ENCODE data around the gene CHI3L1.

The CHI3L1 gene

GRCh38 chr1:203204756-203205155 lies 18.3 kb upstream of the CHI3L1 start:
- DNase-seq, result no peak

- no peak for DNase-seq
These were observed 16.1 kb upstream of the CHI3L1 start for GRCh38 chr1:203202431-203203245.

- no peak for DNase-seq
These were observed 15.2 kb upstream of the CHI3L1 start for GRCh38 chr1:203201516-203202205.

- DNase-seq, result no peak
These were observed 14.4 kb upstream of the CHI3L1 start for GRCh38 chr1:203200916-203201315.

GRCh38 chr1:203199816-203200571 lies 13.5 kb upstream of the CHI3L1 start:
- DNase-seq, result peak; percentile 45

- DNase-seq, result no peak
These were observed 12.9 kb upstream of the CHI3L1 start for GRCh38 chr1:203199481-203199815.

GRCh38 chr1:203199002-203199401 lies 12.5 kb upstream of the CHI3L1 start:
- no peak for DNase-seq

GRCh38 chr1:203197625-203198024 lies 11.1 kb upstream of the CHI3L1 start:
- no peak for DNase-seq

GRCh38 chr1:203196371-203196770 lies 9.9 kb upstream of the CHI3L1 start:
- no peak for DNase-seq

- no peak for DNase-seq
These were observed 4.4 kb upstream of the CHI3L1 start for GRCh38 chr1:203190949-203191348.

- no peak for DNase-seq
These were observed 3.4 kb upstream of the CHI3L1 start for GRCh38 chr1:203189951-203190352.

GRCh38 chr1:203188686-203189232 lies 2.3 kb upstream of the CHI3L1 start:
- no peak for DNase-seq

- DNase-seq, result peak; percentile 48
These were observed 1.3 kb upstream of the CHI3L1 start for GRCh38 chr1:203187689-203188264.

GRCh38 chr1:203187304-203187685 lies 791 bp upstream of the CHI3L1 start:
- no peak for DNase-seq

- no peak for DNase-seq
These were observed 436 bp downstream of the CHI3L1 start for GRCh38 chr1:203186091-203186445.

GRCh38 chr1:203185585-203185984 lies 919 bp downstream of the CHI3L1 start:
- no peak for DNase-seq

GRCh38 chr1:203185061-203185461 lies 1.4 kb downstream of the CHI3L1 start:
- DNase-seq, result no peak

GRCh38 chr1:203184467-203184866 lies 2.0 kb downstream of the CHI3L1 start:
- DNase-seq, result no peak

- DNase-seq, result no peak
These were observed 2.7 kb downstream of the CHI3L1 start for GRCh38 chr1:203183828-203184227.

GRCh38 chr1:203182387-203182953 lies 4.0 kb downstream of the CHI3L1 start:
- DNase-seq, result no peak

GRCh38 chr1:203181586-203182386 lies 4.7 kb downstream of the CHI3L1 start:
- no peak for DNase-seq

All from midbrain (tissue), 1 donor.